WTC11 (cell line): ENCODE results near the gene AKR1A1. TPM values are rescaled to one million over a fixed set of nuclear protein-coding genes. Genes with fewer than 3 reads are reported as not detected.

Experiments
- ATAC-seq: fragments of 200-7000 bp; cut with Tn5 transposase; 2 replicates; pipeline ENCODE4 v1.10.0; 2021; ENCODE audit warnings: mild to moderate bottlenecking, moderate library complexity
- CTCF ChIA-PET: fragments of 300-600 bp; sonication (Branson Sonifier 250); formaldehyde crosslinking; loops from one replicate; lab custom pipeline; 2021; ENCODE audit warnings: antibody characterized with exemption; lab: Charles Lee
- POLR2A ChIA-PET: fragments of 350-600 bp; sonication (Branson Sonifier 250); formaldehyde crosslinking; loops from one replicate; lab custom pipeline; 2021; ENCODE audit warnings: antibody characterized with exemption; lab: Charles Lee
- DNase-seq: peaks from one replicate; pipeline ENCODE4 v3.0.0; 2021; ENCODE audit warnings: low spot score
- H3K27ac Mint-ChIP-seq: 2 replicates; pipeline ENCODE4 v1.8.0; 2021; ENCODE audit warnings: mixed read lengths
- H3K27me3 Mint-ChIP-seq: 2 replicates; pipeline ENCODE4 v1.8.0; 2021; ENCODE audit warnings: low read depth, mild to moderate bottlenecking, moderate library complexity, mixed read lengths
- H3K36me3 Mint-ChIP-seq: 2 replicates; pipeline ENCODE4 v1.8.0; 2021; ENCODE audit warnings: mixed read lengths
- H3K4me1 Mint-ChIP-seq: 2 replicates; pipeline ENCODE4 v1.8.0; 2022; ENCODE audit warnings: mixed read lengths
- H3K4me3 Mint-ChIP-seq: 2 replicates; pipeline ENCODE4 v1.8.0; 2021; ENCODE audit warnings: mild to moderate bottlenecking, moderate library complexity, mixed read lengths
- H3K9me3 Mint-ChIP-seq: 2 replicates; pipeline ENCODE4 v1.8.0; 2021; ENCODE audit warnings: mixed read lengths
- ATF3 ChIP-seq: sonication (generic); formaldehyde crosslinking; conservative IDR thresholded peaks from 2 replicates; pipeline ENCODE4 v1.8.1; 2022; ENCODE audit warnings: mild to moderate bottlenecking, missing genetic modification reagents
- CBFB ChIP-seq: sonication (generic); formaldehyde crosslinking; IDR thresholded peaks from 2 replicates; pipeline ENCODE4 v1.8.1; 2022; ENCODE audit warnings: mild to moderate bottlenecking, low read depth, missing genetic modification reagents
- FOXP1 ChIP-seq: sonication (generic); formaldehyde crosslinking; IDR thresholded peaks from 2 replicates; pipeline ENCODE4 v1.8.0; 2022; ENCODE audit warnings: missing genetic modification reagents, mild to moderate bottlenecking, moderate library complexity, borderline replicate concordance
- GTF2I ChIP-seq: fragments of 250-450 bp; sonication (Bioruptor Pico); conservative IDR thresholded peaks from 2 replicates; pipeline ENCODE4 v1.4.0; 2021; ENCODE audit warnings: mild to moderate bottlenecking
- KAT7 ChIP-seq: sonication (generic); formaldehyde crosslinking; IDR thresholded peaks from 2 replicates; pipeline ENCODE4 v1.8.1; 2023; ENCODE audit warnings: missing genetic modification reagents, mild to moderate bottlenecking, borderline replicate concordance
- NFATC4 ChIP-seq: fragments of 250-450 bp; sonication (Bioruptor Pico); IDR thresholded peaks from 2 replicates; pipeline ENCODE4 v1.9.0; 2021; ENCODE audit warnings: mild to moderate bottlenecking
- NR1H2 ChIP-seq: sonication (generic); formaldehyde crosslinking; IDR thresholded peaks from 2 replicates; pipeline ENCODE4 v1.9.0; 2021; ENCODE audit warnings: mild to moderate bottlenecking, moderate library complexity, missing genetic modification reagents
- NR3C1 ChIP-seq: sonication (generic); formaldehyde crosslinking; conservative IDR thresholded peaks from 2 replicates; pipeline ENCODE4 v1.8.1; 2023; ENCODE audit warnings: low read depth, mild to moderate bottlenecking, missing genetic modification reagents
- TCF7 ChIP-seq: sonication (generic); formaldehyde crosslinking; IDR thresholded peaks from 2 replicates; pipeline ENCODE4 v1.8.0; 2022; ENCODE audit warnings: mild to moderate bottlenecking, low read depth, missing genetic modification reagents, moderate library complexity
- ZNF263 ChIP-seq: sonication (generic); formaldehyde crosslinking; IDR thresholded peaks from 2 replicates; pipeline ENCODE4 v1.8.1; 2022; ENCODE audit warnings: low read depth, mild to moderate bottlenecking, moderate library complexity, missing genetic modification reagents
- ZNF512 ChIP-seq: sonication (generic); formaldehyde crosslinking; IDR thresholded peaks from 2 replicates; pipeline ENCODE4 v1.8.1; 2022; ENCODE audit warnings: missing genetic modification reagents, borderline replicate concordance
- ZSCAN18 ChIP-seq: fragments of 250-450 bp; sonication (Bioruptor Pico); IDR thresholded peaks from 2 replicates; pipeline ENCODE4 v2.1.2; 2022; ENCODE audit warnings: mild to moderate bottlenecking, moderate library complexity
- total RNA-seq: library from RNA; stranded (reverse); gene quantifications from 3 replicates; pipeline ENCODE4 v1.2.3, GENCODE V29; 2021
- TF ChIP-seq, protein P1 (sequence below): sonication (generic); formaldehyde crosslinking; IDR thresholded peaks from 2 replicates; pipeline ENCODE4 v1.8.1; 2022; ENCODE audit warnings: low read depth, missing genetic modification reagents, borderline replicate concordance
- TF ChIP-seq, protein P2 (sequence below): fragments of 250-450 bp; sonication (Bioruptor Pico); IDR thresholded peaks from 2 replicates; pipeline ENCODE4 v1.9.0; 2021; ENCODE audit warnings: mild to moderate bottlenecking
- TF ChIP-seq, protein P3 (sequence below): sonication (generic); formaldehyde crosslinking; IDR thresholded peaks from 2 replicates; pipeline ENCODE4 v1.8.0; 2022; ENCODE audit warnings: mild to moderate bottlenecking, missing genetic modification reagents
- TF ChIP-seq, protein P4 (sequence below): fragments of 250-450 bp; sonication (Bioruptor Pico); IDR thresholded peaks from 2 replicates; pipeline ENCODE4 v1.9.0; 2021; ENCODE audit warnings: mild to moderate bottlenecking, borderline replicate concordance

The AKR1A1 gene
- total RNA-seq, 1 experiment from 2014 or later = 338 TPM

DNA sequence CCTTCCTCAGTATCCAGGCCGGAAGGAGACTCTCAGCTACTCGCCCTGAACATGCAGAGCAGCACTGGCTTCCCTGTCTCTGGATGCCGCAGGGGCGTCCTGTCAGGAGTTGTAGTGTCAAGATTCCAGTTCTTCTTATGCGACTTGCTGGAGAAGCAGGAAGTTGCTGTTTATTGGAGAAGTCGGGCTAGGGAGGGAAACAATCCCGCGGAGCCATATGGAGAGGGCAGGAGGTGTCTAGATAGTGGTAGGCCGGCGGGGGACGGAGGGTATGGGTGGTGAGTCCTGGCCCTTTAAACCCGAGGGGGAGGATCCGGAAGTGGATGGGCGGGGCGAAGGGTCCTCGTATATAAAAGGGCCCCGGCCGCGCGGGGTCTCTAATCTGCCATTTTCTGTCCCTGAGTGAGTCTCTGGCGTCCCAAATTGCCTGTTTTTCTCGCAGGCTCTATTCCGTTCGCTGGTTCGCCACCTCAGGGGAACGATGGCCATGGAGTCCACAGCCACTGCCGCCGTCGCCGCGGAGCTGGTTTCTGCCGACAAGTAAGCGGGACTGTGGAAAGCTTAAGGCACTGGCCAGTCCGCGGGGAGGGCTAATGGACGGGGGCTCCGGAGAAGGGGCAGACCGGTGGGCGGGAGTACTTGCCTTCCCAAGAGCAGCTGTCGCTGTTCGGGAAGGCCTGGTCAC lies 33.2 kb downstream of the AKR1A1 start, which contains the start of gene NASP (continued):
- TF ChIP-seq GTF2I = 0 out of 2 replicates have a peak, but pooled peaks have one; percentile 16
- TF ChIP-seq KAT7 (CRISPR knock-in tag) = peak; percentile 79; the same call in 1 of the 2 replicates
- peak; percentile 33 for TF ChIP-seq FOXP1 (CRISPR knock-in tag)
- TF ChIP-seq, protein P1, sequence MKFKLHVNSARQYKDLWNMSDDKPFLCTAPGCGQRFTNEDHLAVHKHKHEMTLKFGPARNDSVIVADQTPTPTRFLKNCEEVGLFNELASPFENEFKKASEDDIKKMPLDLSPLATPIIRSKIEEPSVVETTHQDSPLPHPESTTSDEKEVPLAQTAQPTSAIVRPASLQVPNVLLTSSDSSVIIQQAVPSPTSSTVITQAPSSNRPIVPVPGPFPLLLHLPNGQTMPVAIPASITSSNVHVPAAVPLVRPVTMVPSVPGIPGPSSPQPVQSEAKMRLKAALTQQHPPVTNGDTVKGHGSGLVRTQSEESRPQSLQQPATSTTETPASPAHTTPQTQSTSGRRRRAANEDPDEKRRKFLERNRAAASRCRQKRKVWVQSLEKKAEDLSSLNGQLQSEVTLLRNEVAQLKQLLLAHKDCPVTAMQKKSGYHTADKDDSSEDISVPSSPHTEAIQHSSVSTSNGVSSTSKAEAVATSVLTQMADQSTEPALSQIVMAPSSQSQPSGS = 0 out of 2 replicates have a peak, but pooled peaks have one; percentile 13
- TF ChIP-seq, protein P2, sequence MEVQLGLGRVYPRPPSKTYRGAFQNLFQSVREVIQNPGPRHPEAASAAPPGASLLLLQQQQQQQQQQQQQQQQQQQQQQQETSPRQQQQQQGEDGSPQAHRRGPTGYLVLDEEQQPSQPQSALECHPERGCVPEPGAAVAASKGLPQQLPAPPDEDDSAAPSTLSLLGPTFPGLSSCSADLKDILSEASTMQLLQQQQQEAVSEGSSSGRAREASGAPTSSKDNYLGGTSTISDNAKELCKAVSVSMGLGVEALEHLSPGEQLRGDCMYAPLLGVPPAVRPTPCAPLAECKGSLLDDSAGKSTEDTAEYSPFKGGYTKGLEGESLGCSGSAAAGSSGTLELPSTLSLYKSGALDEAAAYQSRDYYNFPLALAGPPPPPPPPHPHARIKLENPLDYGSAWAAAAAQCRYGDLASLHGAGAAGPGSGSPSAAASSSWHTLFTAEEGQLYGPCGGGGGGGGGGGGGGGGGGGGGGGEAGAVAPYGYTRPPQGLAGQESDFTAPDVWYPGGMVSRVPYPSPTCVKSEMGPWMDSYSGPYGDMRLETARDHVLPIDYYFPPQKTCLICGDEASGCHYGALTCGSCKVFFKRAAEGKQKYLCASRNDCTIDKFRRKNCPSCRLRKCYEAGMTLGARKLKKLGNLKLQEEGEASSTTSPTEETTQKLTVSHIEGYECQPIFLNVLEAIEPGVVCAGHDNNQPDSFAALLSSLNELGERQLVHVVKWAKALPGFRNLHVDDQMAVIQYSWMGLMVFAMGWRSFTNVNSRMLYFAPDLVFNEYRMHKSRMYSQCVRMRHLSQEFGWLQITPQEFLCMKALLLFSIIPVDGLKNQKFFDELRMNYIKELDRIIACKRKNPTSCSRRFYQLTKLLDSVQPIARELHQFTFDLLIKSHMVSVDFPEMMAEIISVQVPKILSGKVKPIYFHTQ (CRISPR knock-in tag) = 0 out of 2 replicates have a peak, but pooled peaks have one; percentile 59

DNA sequence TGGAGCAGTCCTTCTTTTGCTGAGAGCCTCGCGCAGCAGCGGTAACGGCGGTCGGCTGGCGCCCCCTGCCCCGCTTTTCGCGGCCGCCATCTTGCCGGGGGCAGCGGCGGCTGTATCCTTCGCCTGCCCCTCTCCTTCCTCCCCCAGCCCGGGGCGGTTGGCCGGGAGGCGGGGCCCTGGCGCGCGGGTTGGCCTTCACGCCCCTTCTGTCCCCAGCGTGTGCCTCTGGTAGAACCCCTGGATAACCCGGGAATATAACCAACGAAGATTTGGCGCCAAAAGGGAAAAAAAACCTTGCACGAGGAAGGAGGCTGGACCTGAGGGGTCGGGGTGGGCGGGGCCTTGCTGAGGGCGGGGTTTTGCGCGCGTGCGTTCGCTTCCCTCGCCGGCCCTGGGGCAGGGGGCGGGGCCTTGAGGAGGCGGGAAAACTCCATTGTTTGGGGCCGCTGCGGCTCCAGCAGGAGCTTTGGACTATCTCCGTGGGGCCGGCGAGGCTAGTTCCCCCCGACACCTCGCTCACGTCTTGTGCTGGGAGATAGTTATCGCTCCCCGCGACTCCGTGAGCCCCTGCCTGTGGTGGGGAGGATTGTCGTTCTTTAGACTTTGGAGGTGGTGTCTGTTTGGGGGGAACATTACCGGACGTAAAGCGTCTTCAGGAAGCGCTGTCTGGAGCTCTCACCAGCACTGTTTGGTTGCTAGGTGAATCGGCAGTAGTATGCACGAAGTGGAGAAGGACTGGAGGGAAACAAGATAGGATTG lies 33.9 kb downstream of the AKR1A1 start:
- ChIA-PET POLR2A (interaction anchor here (0.6 to 2.4 kb wide), 10 partner anchors 33 to 1686 kb away, joined by 3 to 10 read pairs (median 4); partner anchors contain the start of genes CCDC163, GPBP1L1, MMACHC and PRDX1), CTCF (interaction anchor here (0.6 to 1.0 kb wide), 2 partner anchors 17 to 33 kb away, joined by 4 to 6 read pairs; partner anchors contain the start of gene AKR1A1)
- peak; percentile 94 for DNase-seq
- Mint-ChIP-seq H3K27me3 (peaks cover 2% of the 10 kb centered on the region; the same call in 1 of the 2 replicates), H3K9me3 (no peaks in the 10 kb centered on the region), H3K27ac (peak overlapping the region; percentile 99), H3K4me3 (peak overlapping the region; percentile 95), H3K36me3 (peaks cover 31% of the 10 kb centered on the region), H3K4me1 (peaks cover 30% of the 10 kb centered on the region)
- peak; percentile 35 for ATAC-seq
- TF ChIP-seq NR3C1 (CRISPR knock-in tag) (no peak), ZNF512 (CRISPR knock-in tag) (no peak), NFATC4 (CRISPR knock-in tag) (peak; percentile 65), CBFB (CRISPR knock-in tag) (no peak), TCF7 (CRISPR knock-in tag) (no peak), ZSCAN18 (CRISPR knock-in tag) (no peak), GTF2I (no peak), ATF3 (CRISPR knock-in tag) (no peak), ZNF263 (CRISPR knock-in tag) (no peak), NR1H2 (no peak)
- TF ChIP-seq, protein P3, sequence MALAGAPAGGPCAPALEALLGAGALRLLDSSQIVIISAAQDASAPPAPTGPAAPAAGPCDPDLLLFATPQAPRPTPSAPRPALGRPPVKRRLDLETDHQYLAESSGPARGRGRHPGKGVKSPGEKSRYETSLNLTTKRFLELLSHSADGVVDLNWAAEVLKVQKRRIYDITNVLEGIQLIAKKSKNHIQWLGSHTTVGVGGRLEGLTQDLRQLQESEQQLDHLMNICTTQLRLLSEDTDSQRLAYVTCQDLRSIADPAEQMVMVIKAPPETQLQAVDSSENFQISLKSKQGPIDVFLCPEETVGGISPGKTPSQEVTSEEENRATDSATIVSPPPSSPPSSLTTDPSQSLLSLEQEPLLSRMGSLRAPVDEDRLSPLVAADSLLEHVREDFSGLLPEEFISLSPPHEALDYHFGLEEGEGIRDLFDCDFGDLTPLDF (CRISPR knock-in tag) = peak; percentile 69; the same call in 1 of the 2 replicates
- TF ChIP-seq, protein P4, sequence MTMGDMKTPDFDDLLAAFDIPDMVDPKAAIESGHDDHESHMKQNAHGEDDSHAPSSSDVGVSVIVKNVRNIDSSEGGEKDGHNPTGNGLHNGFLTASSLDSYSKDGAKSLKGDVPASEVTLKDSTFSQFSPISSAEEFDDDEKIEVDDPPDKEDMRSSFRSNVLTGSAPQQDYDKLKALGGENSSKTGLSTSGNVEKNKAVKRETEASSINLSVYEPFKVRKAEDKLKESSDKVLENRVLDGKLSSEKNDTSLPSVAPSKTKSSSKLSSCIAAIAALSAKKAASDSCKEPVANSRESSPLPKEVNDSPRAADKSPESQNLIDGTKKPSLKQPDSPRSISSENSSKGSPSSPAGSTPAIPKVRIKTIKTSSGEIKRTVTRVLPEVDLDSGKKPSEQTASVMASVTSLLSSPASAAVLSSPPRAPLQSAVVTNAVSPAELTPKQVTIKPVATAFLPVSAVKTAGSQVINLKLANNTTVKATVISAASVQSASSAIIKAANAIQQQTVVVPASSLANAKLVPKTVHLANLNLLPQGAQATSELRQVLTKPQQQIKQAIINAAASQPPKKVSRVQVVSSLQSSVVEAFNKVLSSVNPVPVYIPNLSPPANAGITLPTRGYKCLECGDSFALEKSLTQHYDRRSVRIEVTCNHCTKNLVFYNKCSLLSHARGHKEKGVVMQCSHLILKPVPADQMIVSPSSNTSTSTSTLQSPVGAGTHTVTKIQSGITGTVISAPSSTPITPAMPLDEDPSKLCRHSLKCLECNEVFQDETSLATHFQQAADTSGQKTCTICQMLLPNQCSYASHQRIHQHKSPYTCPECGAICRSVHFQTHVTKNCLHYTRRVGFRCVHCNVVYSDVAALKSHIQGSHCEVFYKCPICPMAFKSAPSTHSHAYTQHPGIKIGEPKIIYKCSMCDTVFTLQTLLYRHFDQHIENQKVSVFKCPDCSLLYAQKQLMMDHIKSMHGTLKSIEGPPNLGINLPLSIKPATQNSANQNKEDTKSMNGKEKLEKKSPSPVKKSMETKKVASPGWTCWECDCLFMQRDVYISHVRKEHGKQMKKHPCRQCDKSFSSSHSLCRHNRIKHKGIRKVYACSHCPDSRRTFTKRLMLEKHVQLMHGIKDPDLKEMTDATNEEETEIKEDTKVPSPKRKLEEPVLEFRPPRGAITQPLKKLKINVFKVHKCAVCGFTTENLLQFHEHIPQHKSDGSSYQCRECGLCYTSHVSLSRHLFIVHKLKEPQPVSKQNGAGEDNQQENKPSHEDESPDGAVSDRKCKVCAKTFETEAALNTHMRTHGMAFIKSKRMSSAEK = no peak
- TF ChIP-seq, protein P1 = no peak
